ENCODE data around the gene CCDC146. TPM values are rescaled to one million over a fixed set of nuclear protein-coding genes. Genes with fewer than 3 reads are reported as not detected.

The CCDC146 gene
- total RNA-seq, 1 donor from 2014 or later = 4.5 TPM

DNA sequence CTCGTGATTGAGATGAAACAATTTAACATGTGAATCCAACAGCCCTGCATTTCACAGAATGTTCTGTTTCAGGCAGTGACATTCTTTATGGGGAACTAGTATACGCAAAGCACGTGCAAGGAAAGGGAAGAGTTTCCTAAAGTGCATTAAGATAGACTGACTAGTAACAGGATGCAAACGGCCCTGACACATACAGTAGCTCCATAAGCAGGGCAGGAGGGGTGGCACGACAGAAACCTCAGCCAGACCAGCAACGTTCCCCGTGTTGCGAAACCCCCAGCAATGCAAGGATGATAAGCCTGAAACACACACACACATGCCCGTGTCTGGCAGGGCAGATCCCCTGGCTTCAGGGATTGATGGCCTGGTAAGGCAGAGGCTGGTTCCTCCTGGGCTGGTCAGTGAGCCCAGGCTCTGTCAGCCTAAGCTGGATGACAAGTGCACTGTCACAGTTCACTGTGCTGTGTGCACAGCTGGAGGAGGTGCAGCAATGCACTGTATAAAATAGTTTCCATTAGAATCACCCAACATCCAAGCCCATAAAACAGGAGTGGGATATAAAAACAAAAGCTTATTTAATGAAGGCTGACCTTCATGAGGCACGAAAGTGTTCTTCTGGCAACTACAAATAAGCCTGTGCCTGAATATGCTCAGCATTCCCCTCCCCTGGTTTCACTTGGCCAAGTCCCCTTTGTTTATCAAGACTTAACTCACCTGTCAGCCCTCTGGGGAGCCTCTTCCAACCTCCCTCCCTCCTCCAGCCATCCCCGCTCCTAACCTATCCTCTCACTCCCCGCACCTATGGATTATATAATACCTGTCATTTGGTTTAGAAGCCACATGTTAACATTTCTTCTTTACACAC is 204.9 kb downstream of the CCDC146 start:
- TF ChIP-seq CTCF (IDR thresholded peaks at IDR 0.05; ENCODE audit: unreplicated experiment) = no peak
- no peak overlapping the region for H3K27ac Mint-ChIP-seq (ENCODE audit: unreplicated experiment)
- no peaks in the 10 kb centered on the region for H3K36me3 Mint-ChIP-seq (ENCODE audit: low read depth, unreplicated experiment)
- peaks cover 5% of the 10 kb centered on the region for H3K27me3 Mint-ChIP-seq (ENCODE audit: unreplicated experiment)
- H3K4me1 Mint-ChIP-seq (ENCODE audit: unreplicated experiment) = peaks cover 32% of the 10 kb centered on the region
- H3K9me3 Mint-ChIP-seq (ENCODE audit: unreplicated experiment) = no peaks in the 10 kb centered on the region
- no peak overlapping the region for H3K4me3 Mint-ChIP-seq (ENCODE audit: unreplicated experiment)
- no peak for DNase-seq (ENCODE audit: low spot score)

GRCh38 chr7:77327932-77328628 is 205.7 kb downstream of the CCDC146 start:
- DNase-seq (ENCODE audit: low spot score) = no peak
- no peak overlapping the region for H3K4me3 Mint-ChIP-seq (ENCODE audit: unreplicated experiment)
- no peaks in the 10 kb centered on the region for H3K36me3 Mint-ChIP-seq (ENCODE audit: low read depth, unreplicated experiment)
- no peak for TF ChIP-seq CTCF (IDR thresholded peaks at IDR 0.05; ENCODE audit: unreplicated experiment)
- H3K27me3 Mint-ChIP-seq (ENCODE audit: unreplicated experiment) = peaks cover 5% of the 10 kb centered on the region
- no peak overlapping the region for H3K27ac Mint-ChIP-seq (ENCODE audit: unreplicated experiment)
- no peaks in the 10 kb centered on the region for H3K9me3 Mint-ChIP-seq (ENCODE audit: unreplicated experiment)
- H3K4me1 Mint-ChIP-seq (ENCODE audit: unreplicated experiment) = peaks cover 32% of the 10 kb centered on the region

DNA sequence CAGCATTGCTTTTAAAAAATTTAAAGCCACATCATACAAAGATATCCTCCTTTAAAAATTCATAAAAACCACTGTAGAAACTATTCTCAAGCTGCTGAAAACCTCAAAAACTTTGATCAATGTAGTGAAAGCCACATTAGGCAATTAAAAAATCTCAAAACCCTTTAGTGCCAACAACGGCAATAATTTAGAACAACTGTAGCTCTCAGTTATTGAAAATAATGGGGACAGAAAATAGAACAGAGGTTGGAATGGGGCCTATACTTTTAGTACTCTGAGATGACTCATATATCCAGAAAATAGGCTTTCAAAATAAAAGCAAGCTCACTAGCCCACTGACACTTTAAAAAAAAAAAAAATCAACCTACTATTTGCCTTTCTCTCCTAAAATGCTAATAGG is 206.3 kb downstream of the CCDC146 start:
- DNase-seq (ENCODE audit: low spot score) = no peak

DNA sequence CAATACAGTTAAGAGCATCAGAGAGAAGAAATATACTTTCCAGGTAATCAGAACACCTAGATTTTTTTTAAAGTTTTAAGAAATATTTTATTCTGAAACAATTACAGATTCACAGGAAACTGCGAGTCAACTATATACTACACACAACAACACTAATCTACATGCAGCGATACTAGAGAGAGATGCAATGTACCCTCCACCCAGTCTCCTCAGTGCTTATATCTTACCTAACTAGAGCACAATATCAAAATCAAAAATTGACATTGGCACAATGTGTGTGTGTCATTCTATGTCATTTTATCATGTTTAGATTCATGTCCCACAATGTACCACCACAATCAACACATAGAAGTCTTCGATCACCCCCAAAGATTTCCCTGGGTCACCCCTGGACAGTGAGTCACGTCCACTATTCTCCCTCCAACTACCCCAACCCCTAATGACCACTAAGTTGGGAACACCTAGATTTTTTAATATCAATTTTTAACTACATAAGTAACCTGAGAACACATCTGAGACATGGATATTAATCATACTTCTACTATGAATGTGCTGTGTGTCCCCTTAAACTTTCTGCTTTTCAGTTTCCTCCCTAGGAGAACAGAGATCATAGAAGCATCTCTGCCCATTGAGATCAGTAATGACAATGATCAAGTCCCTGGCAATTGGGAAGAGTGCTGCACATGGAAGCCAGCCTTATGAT is 207.2 kb downstream of the CCDC146 start:
- DNase-seq (ENCODE audit: low spot score) = no peak
- H3K27me3 Mint-ChIP-seq (ENCODE audit: unreplicated experiment) = peaks cover 2% of the 10 kb centered on the region
- no peak overlapping the region for H3K27ac Mint-ChIP-seq (ENCODE audit: unreplicated experiment)
- peaks cover 29% of the 10 kb centered on the region for H3K4me1 Mint-ChIP-seq (ENCODE audit: unreplicated experiment)
- no peaks in the 10 kb centered on the region for H3K36me3 Mint-ChIP-seq (ENCODE audit: low read depth, unreplicated experiment)
- no peak for TF ChIP-seq CTCF (IDR thresholded peaks at IDR 0.05; ENCODE audit: unreplicated experiment)
- H3K9me3 Mint-ChIP-seq (ENCODE audit: unreplicated experiment) = no peaks in the 10 kb centered on the region
- no peak overlapping the region for H3K4me3 Mint-ChIP-seq (ENCODE audit: unreplicated experiment)

More for the DNA sequence above, 206.3 kb downstream of the CCDC146 start:
- Mint-ChIP-seq H3K4me3 (ENCODE audit: unreplicated experiment) (no peak overlapping the region), H3K27ac (ENCODE audit: unreplicated experiment) (no peak overlapping the region), H3K9me3 (ENCODE audit: unreplicated experiment) (no peaks in the 10 kb centered on the region), H3K36me3 (ENCODE audit: low read depth, unreplicated experiment) (no peaks in the 10 kb centered on the region), H3K27me3 (ENCODE audit: unreplicated experiment) (peaks cover 5% of the 10 kb centered on the region), H3K4me1 (ENCODE audit: unreplicated experiment) (peaks cover 32% of the 10 kb centered on the region)
- TF ChIP-seq CTCF (IDR thresholded peaks at IDR 0.05; ENCODE audit: unreplicated experiment) = no peak
